ENCODE measurements around the gene EEF1AKMT1.

The EEF1AKMT1 gene, protein sequence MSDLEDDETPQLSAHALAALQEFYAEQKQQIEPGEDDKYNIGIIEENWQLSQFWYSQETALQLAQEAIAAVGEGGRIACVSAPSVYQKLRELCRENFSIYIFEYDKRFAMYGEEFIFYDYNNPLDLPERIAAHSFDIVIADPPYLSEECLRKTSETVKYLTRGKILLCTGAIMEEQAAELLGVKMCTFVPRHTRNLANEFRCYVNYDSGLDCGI

DNA sequence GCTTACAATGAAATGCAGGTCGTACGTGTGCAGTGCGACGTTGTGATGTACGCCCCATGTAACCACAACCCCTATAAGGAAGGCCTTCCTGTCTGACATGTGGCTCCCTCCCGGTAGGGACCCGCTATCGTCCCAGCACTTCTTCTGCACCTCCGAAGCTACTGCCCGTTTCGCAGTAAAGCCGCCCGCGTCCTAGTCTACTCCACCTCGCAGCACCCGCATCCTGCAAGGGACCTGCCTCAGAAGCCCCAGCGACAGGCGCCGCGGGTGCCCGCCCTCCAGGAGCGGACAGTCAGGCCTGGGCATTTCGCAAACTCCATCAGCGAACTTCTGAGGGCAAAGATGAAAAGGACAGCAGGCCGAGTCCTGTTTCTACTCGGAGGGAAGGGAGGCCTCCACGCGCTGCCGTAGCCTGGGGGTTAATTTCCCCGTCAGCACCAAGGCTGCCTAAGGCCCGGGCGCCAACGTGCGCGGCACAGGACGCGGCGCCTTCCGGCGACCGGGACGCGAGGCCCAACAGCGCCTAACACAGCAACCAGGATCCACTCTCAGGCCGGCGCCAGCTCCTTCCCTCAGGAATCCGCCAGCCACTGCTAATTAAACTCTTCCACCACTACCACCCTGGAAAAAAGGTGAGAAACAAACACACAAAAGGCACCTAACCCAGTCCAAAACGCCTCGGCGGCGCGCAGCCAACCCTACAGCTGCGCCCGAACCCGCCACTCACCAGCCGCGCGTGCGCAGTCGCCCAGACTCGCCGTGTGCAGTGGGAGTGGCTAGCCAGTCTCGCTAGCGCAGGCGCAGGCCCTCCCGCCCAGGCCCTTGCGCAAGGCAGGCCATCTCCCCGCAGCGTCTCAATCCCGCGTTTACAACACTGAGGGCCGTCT is at the start of gene EEF1AKMT1:
EEF1AKMT1 (minus strand) TSS at position 768 of the 887 bp plus-strand sequence. CDS start 16,363 bp downstream, outside the sequence.
- DNase-seq (ENCODE audit: low read depth) = peak; percentile 93

DNA sequence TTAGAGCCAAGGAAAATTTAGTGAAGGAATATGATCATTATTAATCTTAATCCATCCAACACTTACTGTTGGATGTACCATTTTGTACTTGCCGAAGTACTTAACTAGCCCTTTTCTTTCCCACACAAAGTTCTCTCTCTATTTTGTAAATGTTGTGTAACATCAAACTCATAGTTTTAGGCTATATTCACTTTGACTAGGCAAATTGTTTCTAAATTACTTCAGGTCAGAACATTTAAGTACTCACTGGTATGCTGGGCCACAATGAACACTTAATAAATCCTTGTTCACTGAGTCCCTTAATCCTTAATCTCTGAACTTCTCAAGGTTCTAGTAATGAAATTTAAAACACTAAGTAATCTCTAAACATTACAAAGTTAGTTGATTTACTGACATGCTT is 49.3 kb upstream of the EEF1AKMT1 start:
- DNase-seq (ENCODE audit: low read depth) = no peak

DNA sequence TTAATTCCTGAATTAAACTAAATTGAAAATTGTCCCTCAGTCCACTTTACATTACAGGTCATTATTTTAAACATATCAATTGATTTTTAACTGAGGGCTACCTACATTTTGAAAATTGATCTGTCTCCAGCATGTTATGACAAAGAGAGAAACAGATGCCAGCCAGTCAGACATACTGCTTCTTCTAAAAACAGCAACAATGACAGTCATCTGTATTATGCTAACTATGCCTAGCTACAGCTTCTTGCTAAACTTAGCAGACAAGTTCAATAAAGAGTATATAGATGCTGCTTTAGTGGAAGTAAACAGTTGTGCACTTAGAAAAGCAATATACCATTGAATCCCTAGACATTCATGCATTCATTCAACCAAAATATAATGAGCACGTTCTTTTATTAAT is 48.6 kb upstream of the EEF1AKMT1 start:
- no peak for DNase-seq (ENCODE audit: low read depth)

DNA sequence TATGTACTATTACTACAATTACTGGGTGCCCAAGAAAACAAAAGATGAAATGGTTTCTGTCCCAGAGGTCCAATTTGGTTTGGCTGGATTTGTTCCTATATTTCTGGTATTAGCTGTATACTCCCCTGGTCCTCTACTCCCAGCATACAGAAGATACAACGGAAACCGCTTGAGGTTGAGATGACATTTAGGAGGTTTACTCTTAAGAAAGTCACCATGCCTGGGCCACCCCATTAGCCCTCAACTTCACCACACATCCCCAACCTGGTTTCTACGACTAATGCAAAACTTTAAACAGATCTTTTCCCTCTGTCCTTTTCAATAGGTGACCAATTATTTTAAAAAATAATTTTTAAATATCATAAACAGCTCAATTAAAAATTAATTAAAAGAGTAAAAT is 46.0 kb upstream of the EEF1AKMT1 start:
- DNase-seq (ENCODE audit: low read depth) = no peak

DNA sequence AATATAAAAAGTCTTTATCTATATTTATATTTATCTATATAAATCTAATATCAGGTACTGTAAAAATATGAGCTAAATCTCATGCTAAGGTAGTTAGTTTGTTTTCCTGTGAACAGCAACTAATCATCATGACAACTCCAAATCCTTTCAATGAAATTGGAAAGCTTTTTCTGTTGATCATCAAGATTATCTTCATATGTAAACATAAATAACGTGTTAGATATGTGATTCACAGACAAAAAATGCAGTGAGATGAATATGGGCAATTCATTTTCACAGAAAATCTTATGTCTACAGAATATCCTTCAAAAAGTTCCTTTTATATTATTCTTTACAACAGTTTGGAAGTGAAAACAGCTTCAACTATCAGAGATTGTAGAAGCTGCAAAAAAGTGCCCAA is 41.7 kb upstream of the EEF1AKMT1 start:
- no peak for DNase-seq (ENCODE audit: low read depth)

DNA sequence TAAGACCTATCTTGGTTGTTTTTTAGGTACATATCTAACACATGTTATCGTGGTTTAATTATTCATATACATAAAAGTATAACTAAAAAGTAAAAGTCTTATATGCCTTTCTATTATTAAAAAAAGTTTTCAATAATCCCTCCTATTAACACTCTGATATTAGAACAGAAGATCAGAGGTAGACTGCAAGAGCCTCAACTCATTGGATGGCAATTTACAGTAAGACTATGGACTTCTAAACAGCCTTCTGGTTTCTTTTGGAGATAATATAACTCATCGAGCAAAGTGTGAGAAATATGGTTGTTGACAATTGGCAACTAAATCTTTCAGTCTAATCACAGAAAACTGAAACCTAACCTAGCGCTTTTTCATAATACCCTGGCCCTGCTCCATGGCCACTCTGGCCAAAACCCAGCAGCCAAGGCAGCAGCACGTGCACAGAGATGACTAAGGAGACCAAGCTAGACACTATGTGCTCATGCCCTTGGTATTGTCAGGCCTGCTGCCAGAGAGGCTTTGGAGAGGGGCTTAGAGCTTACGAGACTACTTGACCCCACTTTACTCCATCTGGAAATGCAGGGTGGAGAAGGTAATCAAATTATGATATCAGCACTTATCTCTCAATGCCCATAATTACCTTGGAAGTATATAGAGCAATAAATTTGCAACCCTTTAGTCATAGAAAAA is 40.6 kb upstream of the EEF1AKMT1 start:
- DNase-seq (ENCODE audit: low read depth) = no peak

DNA sequence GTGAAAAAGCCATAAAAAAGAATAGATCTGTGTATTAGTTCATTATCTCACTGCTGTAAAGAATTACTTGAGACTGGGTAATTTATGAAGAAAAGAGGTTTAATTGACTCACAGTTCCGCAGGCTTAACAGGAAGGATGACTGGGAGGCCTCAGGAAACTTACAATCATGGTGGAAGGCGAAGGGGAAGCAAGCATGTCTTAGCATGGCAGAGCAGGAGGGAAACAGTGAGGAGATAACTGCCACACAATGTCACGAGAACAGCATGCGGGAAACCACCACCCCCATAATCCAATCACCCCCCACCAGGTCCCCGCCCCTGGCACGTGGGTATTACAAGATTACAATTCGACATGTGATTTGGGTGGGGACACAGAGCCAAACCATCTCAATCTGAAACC is 39.1 kb upstream of the EEF1AKMT1 start:
- no peak for DNase-seq (ENCODE audit: low read depth)

DNA sequence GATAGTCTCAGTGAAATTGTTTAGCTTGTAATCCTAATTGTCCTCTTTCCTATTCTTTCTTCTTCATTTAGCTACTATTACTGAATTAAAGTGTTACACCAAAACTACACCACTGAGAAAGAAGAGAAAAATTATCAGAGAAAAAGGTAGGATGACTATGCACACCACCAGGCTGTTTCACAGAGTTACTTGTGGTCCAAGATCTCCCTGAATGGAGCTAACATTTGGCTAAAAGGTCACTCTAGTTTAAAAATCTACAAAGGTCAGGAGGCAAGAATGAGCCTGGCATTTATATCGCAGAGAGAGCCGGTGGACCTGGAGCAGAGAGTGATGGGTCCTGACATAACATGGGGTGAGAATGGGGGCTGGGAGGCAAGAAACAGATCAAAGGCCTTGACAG is 37.0 kb upstream of the EEF1AKMT1 start:
- no peak for DNase-seq (ENCODE audit: low read depth)

DNA sequence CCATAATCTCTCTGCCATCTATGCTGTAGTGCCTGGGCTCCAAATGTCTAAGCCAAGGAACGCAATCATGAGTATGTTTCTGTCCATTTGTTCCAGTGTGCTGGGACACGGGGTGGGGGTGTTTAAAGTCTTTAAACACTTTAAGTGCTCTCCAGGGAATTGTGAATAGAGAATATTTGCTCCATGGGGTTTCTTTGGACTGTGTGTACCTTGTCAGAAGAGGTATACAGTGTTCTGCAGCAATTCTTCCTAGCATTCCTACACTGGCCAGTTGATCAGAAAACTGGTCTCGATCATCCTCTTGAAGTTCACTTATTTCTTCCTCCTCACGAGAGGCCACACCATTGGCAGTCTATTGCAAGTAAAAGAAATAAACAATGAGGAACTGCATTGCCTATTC is 35.1 kb upstream of the EEF1AKMT1 start:
- DNase-seq (ENCODE audit: low read depth) = no peak

DNA sequence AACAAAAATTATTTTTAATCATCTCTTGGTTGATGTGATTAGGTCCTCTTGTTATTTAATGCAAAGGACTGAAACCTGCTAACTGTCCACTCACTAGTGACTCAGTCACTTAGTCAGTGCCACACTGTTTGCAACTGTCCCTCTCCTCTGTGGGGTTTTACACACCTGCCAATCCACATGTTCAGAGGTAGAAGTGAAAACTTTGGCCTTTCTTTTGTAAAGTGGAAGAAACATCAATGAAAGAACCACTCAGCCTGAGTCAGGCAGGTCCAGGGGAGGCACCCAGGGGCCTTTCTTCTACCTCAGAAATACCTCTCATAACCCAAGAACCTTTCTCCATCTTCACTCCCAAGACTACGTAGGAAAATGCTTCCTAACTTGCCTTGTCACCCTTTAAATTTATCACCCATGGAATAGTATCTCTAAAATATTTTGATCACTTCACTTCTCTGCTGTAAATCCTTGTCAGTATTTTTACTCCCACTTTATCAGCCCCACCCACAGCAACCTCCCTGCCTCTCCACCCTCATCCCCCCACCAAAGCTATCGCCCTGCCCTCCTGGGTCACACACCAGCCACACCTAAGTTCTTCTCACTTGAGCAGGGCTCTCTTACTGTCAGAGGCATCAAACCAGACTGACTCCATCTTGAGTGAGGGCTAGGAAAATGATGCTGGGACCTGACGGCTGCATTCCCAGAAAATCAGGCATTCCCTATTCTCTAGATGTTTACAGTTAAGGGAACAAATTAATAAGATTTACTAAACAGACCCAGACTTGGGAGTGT is 29.6 kb upstream of the EEF1AKMT1 start:
- no peak for DNase-seq (ENCODE audit: low read depth)

DNA sequence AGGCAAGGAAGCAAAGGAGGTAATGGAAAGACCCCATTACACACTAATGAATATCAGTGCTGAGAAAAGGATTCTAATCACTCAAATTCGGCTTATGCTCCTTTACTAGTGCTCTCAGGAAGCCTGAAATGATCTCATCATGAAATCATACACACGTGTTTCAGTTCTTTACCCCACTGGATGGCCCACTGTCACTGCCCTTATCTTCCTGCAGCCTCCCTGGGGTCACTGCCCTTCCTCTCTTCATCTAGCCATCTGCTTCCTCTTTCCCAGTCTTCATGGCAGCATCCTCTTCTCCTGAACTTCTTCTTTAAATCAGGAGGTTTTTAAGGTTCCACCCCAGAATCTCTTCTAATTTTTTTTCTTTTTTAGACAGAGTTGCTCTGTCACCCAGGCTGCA is 27.9 kb upstream of the EEF1AKMT1 start:
- no peak for DNase-seq (ENCODE audit: low read depth)

DNA sequence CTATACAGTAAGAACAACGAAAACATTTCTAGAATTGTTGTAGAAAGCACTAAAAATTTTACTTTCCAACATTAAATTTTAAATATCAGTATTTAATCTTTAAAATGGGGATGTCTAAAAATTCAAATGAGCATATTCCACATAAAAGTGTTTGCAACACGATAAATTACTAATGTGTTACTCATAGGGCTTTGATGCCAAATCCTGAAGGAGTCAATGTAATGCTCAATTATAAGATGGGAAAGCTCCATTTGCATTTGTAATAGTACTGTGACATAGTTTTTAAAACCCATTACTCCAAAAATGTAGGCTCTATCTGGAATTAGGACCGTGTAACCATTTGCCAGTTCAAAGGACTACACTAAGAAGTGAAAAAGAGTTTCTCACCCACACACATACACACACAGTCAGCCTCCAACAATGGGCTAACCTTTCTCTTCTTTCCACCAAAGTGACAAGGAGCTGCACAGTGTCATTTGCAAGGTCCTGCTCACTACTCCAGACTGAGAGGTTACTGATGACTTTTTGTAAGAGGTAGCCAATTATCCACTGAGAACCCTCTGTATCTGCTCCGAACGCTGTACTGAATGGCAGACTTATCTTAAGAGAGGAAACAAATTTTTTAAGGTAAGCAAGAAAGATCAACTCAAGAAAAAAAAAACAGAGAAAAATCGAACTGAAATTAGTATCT is 26.1 kb upstream of the EEF1AKMT1 start:
- DNase-seq (ENCODE audit: low read depth) = no peak

DNA sequence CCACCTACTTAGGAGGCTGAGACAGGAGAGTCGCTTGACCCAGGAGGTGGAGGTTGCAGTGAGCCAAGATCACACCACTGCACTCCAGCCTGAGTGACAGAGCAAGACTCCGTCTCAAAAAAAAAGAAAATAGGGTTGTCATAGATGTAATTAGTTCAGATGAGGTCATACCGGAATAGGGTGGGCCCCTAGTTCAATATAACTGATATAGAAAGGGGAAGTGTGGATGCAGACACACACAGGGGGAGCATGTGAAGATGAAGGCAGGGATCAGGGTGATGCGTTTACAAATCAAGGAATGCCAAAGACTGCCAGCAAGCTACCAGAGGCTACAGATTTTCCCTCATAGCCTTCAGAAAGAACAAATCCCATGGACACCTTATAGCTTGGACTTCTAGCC is 24.3 kb upstream of the EEF1AKMT1 start:
- no peak for DNase-seq (ENCODE audit: low read depth)

DNA sequence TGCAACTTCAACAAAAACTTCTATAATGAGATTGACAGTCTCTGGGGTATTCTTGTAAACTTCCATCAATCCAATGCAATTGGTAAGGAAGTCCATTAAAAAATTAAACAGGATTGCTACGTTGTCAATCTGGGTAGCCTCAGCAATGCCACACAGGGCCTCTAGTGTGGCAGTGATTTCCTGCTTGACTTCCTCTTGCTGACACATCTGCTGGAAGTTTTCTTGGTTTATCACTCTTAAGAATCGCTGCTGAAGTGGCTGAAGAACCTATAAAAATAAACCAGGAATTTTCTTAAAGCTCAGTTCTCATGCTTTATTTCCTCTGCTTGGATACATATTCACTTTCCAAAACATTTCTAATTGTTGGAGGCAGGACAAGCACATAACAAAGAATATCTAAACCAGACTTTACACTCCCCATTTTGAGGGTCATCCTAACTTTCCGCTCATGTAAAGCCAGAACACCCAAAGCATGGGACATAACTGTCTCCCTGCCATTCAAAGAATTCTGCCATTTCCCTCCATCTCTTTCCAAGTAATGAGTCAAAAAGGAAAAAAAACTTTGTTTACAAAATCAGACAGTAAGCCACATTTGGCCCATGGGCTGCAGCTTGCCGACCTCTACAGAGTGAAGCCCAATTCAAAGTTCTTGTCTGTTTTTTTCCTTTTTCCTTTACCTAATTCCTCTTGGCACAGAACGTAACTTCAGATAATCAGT is 23.2 kb upstream of the EEF1AKMT1 start:
- DNase-seq (ENCODE audit: low read depth) = no peak

DNA sequence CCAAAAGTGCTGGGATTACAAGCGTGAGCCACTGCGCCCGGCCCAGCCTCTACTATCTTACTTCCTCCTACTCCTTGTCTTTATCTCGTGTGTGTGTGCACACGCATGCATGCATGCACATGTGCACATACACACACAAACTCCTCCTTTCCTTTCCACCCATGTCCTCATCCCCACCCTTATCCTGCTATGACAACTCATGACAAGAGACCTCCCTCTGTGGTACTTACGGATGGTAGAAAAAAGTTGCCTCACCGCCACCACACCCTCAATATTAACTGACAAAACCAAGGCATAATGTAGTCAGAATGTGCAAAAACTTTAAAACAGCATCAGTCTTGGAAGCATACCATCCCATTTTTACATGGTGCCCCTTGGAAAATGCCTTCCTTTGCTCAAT is 15.9 kb upstream of the EEF1AKMT1 start:
- no peak for DNase-seq (ENCODE audit: low read depth)

DNA sequence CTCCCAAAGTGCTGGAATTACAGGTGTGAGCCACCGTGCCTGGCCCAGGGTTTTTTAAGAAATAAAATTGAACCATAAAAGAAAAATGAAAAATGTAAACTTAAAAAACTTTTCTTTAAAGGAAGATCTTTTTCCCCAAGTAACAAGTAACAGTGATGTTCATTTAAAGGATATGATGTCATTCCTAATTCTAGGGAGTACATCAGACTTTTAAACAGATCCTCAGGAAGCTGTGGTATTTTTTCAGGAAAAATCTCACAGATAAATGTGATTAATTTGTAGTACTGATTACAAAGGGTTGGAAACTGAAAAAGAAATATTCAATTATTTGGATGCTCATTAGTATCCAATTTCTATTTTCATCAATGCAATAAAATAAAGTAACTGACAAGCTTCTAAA is 14.6 kb upstream of the EEF1AKMT1 start:
- no peak for DNase-seq (ENCODE audit: low read depth)

DNA sequence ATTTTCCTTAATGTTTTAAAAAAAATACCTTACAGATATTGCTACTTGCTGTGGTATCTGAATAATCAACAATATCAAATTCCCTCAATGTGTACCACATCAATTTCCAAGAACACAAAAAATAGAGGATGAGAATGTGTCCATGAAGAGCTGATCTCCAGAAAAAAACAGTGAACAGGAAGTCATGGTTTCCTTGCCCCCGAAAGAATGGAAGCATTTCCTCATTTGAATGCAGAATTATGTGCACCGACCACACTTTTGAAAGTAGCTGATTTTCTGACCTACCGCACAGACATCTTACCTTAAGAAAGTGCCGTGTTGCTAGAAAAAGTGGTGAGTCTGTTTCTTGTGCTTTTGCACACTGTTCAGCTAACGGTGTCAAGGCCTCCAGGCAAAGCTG is 13.4 kb upstream of the EEF1AKMT1 start:
- DNase-seq (ENCODE audit: low read depth) = no peak

DNA sequence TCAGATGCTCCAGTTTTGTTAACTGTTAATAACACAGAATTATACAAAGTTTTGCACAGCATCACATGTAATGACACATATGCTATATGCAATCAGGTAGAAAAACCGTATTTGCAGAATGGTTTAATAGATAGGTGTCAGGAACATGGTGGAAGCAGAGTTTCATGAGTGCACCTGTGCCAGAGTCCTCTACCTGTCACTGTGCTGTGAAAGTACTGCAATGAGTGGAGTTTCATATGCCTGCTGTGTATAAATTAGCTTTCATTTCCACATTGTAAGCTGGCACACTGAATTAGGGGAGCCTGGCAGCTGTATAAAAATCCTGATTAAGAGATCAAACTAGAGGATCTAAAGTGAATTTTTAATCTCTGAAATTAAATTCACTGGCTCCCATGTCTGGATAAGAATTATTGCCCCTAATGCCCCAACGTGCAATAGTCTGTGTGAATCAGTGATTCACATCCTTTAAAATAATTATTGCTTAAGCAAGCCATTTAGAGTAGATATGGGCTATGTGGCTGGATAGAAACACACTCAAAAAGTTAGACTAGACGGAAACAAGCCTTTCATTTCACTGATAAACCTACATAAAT is 8.5 kb upstream of the EEF1AKMT1 start:
- no peak for DNase-seq (ENCODE audit: low read depth)

DNA sequence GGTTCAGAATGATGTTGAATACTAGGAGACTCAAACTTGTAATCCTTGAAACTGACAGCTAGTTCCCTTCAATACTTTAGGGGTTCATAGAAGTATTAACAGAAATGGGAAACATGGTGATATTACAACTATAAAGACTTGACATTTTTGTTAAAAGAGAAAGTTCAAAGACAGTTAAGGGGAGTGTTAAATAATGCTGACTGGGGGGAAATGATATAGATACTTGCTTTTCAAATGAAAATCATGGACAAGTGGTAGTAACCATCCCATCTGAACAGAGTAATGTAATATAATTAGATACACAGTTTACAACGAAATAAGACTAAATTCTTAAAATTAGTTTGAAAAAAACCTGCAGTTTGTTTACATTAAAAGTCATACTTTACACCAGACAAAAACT is 6.6 kb upstream of the EEF1AKMT1 start:
- no peak for DNase-seq (ENCODE audit: low read depth)

DNA sequence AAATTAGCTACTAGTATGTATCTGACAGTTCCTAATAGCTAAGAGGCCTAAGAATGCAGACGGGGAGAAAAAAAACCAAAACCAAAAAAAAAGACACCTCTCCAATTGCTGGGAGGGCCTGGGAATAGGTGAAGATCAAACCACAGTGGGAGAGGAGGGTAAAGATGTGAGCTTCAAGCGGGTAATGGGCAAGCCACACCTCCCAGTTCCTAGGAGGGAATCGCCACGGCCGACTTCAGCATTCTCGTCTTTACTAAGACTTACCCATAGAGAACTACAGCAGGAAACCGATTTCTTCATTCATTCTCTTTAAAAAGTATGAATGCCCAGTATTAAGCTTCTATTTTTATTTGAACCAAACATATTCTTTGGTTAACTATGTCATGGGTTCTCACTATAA is 5.6 kb upstream of the EEF1AKMT1 start:
- DNase-seq (ENCODE audit: low read depth) = no peak

DNA sequence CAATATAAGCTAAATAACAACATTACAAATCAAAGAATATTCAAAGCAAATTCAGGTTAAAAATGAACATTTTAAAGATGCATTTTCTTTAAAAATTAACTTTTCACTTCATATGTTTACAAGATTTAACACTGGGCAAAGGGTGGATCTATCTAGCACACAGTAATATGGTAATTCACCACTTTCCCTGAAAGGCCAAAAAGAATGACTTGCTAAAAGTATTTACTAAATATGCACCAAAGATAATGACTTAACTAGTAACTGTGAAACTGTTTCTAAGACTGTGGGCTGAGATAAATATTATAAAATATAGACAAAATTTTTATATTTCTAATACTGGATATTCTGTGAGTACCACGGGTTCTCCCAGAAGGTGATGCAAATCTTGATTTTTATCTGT is 4.5 kb upstream of the EEF1AKMT1 start:
- DNase-seq (ENCODE audit: low read depth) = no peak
